NCI-H748 (cell line): ENCODE data around the gene WDR5.

ENCODE experiments used
- DNase-seq: peaks from one replicate; lab custom pipeline; 2025; ENCODE audit not compliant: unreplicated experiment; lab: John Stamatoyannopoulos, UW

Gene WDR5

DNA sequence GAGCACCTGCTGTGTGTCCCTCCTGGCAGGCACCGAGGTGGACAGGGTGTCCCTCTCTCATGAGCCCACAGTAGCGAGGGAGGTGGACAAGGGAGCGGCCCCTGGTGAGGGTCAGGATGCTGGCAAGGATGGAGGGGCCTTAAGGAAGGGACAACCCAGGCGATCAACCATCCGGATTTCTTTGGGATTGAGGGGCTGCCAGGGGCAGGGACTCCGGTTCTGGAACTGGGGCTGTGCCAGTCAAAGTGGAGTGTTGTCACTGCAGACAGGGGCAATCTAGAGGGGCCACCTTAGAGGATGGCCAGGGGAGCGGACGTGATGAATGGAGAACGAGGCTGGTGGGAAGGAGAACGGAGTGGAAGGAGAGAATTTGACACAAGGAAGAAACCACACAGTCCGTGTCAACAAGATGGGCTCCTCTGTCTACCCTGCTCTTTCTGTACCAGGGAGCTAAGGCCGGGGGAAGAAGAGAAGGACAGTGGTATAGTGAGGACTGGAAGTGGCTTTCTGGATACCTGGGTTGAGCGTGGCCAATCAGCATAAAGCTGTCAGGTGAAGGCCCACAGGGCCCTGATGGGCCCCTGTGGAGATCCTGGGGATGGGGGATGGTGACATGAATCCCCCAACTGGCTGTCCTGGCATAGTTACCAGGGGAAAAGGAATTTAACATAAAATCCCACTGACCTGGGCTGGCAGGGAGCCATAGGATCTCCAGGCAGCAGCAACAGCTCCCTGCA, 4.2 kb upstream of the WDR5 start:
- DNase-seq = no peak

- DNase-seq = no peak
Observed at GRCh38 chr9:134132208-134132870, 3.5 kb upstream of the WDR5 start.

DNA sequence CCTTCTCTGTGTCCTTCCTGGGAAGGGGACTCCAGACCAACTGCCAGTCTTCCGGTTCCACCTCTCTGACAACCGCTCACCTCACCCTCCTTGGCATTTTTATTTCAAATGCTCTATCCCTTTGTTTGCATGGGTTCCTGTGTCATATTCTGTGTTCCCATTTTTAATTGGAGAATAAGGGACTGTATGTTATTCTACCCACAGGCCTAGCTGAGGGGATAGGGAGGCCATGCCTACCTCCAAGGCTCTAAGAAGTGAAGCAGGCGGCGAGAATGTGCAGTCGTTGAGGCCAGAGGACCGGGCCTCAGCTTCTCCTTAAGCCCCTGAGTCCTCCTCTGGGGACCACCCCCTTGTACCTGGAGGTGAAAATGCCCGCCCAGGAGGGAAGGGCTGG, 936 bp upstream of the WDR5 start:
- DNase-seq = no peak

- peak; percentile 46 for DNase-seq
Observed at GRCh38 chr9:134136118-134136995, 475 bp downstream of the WDR5 start.

- DNase-seq = no peak
Observed at GRCh38 chr9:134136996-134137299, 1.1 kb downstream of the WDR5 start.

DNA sequence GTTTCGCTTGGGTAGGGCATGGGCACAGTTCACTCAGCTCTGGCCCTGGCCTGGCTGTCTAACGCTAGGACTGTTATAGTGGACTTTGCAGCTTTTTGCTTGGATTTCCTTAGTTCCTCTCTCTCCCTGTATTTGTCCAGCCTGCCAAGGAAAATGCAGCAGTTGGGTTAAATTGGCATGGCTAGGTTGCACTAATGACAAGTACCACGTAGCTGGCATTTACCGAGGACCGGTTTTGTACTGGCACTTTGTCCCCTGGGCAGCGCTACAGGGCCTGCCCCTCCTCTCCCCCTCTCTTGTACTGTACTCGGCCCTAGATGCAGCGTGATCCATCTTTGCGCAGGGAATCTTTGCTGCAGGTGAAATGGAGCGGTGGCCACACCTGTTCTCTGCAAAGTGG, 2.4 kb downstream of the WDR5 start:
- DNase-seq = no peak

DNA sequence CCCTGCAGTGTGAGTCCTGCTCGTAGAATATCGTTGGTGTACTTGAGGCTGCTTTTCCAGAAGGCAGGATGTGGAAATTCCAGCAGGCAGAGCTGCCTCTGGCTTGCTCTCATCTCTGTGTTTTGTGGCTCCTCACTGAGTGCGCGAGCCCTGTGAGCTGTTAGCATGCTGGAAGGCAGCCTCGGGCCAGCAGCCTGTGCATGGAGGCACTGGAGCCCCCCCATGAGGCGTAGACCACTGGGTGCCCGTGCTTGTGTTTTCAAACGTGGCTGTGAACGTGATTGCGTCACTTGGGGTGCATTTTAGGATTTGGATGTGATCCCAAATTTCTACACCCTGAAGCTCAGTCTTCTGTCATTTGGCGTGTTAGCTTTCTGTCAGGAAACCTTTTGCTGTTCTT, 3.2 kb downstream of the WDR5 start:
- no peak for DNase-seq

GRCh38 chr9:134141906-134142305, 6.0 kb downstream of the WDR5 start:
- DNase-seq = no peak

DNA sequence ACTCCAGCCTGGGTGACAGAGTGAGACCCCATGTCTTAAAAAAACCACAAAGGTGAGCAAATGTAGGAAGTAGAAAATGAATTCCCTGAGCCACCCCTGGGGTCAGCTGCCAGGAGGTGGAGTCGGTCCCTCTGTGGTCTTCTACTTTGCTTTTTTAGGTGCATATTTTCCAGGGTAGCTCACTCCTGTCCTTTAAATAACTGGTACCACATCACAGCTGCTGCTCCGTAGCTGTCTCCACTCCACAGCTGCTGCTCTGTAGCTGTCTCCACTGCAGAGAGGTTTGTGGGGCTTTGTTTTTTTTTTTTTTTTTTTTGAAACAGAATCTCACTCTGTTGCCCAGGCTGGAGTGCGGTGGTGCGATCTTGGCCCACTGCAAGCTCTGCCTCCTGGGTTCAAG, 8.9 kb downstream of the WDR5 start:
- DNase-seq = no peak

DNA sequence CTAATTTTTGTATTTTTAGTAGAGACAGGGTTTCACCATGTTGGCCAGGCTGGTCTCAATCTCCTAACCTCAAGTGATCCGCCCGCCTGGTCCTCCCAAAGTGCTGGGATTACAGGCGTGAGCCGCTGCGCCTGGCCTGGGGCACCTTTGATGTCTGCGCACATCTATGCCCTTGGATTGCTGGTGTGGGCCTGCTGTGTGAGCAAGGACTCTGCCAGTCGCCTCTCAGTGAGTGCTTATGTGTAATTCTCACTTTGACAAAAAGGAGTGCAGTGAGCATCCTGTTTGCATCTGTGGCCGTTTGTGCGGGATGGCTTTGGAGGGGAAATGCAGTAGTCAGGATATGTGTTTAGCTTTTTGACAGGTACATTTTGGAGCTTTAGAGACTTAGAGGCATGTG, 9.4 kb downstream of the WDR5 start:
- DNase-seq = no peak

DNA sequence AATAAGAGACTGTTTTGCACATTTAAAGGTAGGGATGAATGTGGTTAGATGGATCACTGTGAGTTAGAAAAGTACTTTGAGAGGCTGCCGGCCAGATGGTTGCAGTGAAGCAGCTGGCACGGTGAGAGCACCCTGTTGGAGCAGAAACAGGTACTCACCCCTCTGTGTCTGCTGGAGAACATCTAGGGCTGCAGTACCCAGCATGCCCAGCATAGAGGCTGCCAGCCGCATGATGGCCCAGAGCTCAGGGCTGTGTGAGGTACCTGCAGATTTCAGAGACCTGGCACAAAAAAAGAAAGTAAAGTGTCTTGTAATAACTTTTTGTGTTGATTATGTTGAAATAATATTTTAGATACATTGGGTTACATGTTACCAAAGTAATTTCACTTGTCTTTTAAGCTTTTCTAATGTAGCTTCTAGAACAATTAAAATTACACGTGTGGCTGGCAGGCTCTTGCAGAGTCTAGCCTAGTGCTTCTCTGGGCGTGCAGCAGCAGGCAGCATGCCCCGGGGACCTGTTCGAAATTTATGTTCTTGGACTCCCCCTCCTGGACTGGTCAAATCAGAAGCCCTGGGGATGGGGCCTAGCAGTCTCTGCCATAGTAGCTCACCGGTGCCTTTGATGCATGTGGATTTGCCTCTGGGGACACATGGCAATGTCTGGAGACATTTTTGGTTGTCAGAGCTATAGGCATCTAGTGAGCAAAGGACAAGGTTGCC, 11.1 kb downstream of the WDR5 start:
- no peak for DNase-seq

- DNase-seq = no peak
Observed at GRCh38 chr9:134149380-134149779, 13.5 kb downstream of the WDR5 start.

- DNase-seq = no peak
Observed at GRCh38 chr9:134150557-134151214, 14.8 kb downstream of the WDR5 start.

DNA sequence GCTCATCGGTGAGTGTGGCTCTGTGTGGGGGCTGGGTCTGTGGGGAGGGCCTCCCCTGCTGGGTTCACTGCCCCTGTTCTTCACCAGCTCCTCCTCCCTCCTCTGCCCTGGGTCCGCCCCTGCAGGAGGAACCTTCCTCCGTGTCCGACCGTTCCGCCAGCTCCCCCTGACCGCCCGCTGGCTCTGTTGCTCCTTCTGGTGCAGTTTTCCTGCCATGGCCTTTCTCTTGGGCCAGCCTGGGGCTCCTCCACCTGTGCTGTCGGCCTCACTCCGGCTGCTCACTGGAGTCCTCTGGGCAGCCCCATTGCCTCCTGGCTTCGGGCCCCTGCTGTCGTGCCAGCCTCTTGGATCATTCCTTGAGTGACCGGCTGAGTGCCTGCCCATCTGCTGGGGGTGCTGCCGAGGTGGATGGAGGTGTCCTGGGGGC, 16.2 kb downstream of the WDR5 start:
- DNase-seq = no peak

GRCh38 chr9:134152488-134152887, 16.6 kb downstream of the WDR5 start:
- DNase-seq = no peak

DNA sequence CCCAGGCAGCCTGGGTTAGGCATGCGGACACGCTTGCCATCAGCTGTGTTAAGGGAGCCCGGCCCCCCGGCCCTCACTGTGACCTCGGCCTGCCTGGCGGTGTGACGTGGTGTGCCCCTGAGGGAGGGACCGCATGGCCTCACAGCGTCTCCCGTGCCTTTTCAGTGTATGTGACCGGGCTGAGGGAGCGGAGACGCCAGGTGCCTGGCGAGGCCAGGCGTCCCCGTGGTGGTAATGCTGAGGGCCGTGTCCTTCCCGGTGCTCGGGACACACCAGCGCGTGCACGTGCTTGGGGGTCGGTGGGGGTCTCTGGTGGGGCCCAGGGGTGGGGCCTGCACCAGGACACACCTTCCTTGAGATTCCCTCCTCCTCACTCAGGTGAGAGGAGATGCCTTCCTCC, 17.6 kb downstream of the WDR5 start:
- DNase-seq = no peak

DNA sequence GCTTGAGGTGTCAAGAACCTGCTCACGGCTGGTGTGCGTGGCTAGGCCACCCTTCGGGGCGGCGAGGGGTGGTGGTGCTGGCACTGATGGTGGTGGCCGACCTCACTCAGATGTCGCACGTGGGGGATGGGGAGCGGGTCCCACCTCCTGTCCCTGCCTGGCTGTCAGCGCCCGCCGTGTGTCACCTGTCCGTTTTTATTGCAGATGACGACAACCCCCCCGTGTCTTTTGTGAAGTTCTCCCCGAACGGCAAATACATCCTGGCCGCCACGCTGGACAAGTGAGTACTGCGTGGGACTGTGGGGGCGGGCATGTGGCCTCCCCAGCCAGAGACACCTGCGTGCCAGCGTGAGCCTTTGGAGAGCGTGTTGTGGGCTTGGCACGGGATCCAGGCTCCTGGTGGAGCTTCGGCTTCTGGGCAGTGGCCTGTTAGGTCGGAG, 18.4 kb downstream of the WDR5 start:
- DNase-seq = no peak

GRCh38 chr9:134155812-134156377, 20.0 kb downstream of the WDR5 start:
- no peak for DNase-seq

DNA sequence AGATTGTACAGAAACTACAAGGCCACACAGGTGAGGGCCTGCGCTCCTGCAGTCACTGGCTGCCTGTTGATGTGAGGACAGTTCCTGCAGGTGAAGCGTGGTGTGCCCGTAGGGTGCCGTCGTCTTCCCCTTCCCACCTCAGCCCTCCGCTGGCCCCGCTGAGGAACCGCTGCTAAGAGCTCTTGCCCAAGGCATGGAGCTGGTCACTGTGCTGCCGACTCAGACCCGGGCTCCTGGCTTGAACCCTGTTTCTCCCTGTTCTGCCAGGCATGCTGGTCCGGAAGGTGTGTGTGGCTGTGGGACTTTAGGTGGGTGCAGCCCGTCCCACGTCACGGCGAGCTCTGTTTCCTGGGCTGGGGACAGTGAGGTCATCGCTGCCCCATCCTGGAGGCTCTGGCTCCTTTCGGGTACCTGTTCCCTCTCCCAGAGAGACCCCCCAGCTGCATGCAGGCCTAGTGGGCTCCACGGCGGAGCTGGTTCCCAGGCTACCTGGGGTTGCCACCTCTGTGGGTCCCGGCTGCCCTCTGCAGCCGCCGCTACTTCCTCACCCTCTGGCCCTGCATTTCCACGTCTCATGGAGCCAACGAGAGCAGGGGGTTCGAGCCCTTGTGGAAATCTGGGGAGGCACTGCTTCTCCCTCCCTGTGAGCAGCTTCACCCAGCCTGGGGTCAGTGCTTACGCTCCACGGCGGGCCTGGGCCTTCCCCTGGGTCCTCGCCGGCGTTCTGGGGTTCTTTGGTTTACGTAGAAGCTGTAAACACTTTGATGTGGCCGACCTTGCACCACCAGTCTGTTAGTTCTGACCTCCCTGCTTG, 20.9 kb downstream of the WDR5 start:
- no peak for DNase-seq
